ENCODE results near the gene UTP3.
"Not testable (repeated sequence)": the region's sequence is repeated elsewhere in the genome, so short reads cannot be mapped to it uniquely, and the experiment has no call there.

The UTP3 gene

DNA sequence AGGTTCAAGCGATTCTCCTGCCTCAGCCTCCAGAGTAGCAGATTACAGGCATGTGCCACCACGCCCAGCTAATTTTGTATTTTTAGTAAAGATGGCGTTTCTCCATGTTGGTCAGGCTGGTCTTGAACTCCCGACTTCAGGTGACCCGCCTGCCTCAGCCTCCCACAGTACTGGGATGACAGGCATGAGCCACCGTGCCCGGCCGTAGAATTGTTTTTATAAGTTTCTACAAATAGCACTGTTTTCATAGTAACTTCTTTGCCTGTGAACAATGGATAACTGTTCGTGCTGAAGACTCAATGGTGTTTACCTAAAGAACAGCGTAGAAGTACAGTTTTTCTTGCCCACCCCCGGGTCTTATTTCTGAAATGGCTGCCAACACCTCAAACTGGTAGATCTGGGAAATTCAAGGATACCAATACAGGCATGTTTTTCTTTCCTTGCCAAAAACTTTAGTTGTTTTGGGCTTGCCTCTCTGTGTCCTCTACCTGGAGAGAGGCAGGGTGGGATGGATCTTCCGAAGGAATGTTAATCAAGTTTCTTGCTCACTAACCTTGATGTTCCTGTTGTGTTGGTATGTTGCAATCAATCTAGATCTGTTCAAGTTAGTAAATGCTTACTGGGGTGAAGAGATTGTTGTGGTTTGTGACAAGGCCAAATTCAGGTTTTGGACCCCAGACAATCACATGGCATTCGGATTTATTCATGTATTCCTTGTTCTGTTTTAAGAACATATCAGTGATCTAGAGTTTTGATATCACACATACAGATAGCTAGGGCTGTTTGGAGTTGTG lies 30.7 kb downstream of the UTP3 start:
- no peak for DNase-seq (ENCODE audit: low spot score)

DNA sequence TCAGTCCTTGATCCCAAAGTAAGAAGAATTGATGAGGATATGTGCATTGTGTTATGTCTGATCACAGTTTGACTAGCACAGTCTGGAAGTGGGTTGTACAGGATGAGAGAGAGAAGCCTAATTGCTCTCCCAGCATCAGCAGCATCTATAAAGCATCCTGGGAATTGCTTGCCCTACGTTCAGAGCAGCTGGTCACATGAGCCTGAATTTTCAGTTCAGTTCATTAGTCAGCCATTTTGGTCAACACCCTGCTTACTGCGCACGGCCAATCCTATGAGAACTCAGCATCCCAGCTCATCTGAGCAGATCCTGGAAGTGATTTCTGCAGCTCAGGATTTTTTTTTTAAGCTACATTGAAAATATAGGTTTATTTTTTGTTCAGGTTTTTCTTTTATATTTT lies 33.4 kb downstream of the UTP3 start, which contains the start of gene RUFY3:
Gene RUFY3, plus strand, starts transcription at position 218 of the 400 bp plus-strand sequence. CDS start 610 bp downstream, outside the sequence.
- no peak for DNase-seq (ENCODE audit: low spot score)

GRCh38 chr4:70722199-70722791 lies 34.0 kb downstream of the UTP3 start:
- no peak for DNase-seq (ENCODE audit: low spot score)

DNA sequence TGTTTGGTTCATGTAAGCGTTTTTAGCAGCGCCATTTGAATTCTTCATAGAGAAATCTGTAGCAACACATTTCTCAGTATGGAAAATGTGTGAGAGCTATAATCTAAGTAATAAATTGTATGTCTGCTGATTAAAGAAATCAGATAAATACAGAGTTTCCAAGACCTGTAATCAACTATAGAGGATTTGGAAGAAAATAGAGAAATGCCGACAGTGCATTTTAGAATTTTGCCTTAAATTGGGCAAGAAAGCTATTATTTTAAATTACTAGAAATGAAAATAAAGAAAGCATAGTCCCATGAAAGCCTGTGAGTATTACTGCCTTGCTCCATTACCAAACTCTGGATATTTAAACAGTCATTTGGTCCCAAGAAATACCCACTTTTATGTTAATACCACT lies 36.1 kb downstream of the UTP3 start:
- DNase-seq (ENCODE audit: low spot score): no peak

- no peak for DNase-seq (ENCODE audit: low spot score)
Observed at GRCh38 chr4:70725633-70726032, 37.3 kb downstream of the UTP3 start.

- not testable (repeated sequence) for DNase-seq (ENCODE audit: low spot score)
Observed at GRCh38 chr4:70726515-70726914, 38.2 kb downstream of the UTP3 start.

GRCh38 chr4:70728091-70728490 lies 39.8 kb downstream of the UTP3 start:
- DNase-seq (ENCODE audit: low spot score): no peak

DNA sequence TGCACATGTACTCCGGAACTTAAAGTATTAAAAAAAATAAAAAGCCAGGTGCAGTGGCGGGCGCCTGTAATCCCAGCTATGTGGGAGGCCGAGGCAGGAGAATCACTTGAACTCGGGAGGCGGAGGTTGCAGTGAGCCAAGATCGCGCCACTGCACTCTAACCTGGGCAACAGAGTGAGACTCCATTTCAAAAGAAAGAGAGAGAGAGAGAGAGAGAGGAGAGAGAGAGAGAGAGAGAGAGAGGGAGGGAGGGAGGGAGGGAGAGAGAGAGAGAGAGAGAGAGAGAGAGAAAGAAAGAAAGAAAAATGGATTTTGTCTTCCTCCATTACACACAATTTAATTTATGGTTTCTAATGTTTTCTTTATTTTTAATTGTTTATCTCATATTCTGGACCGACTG lies 44.5 kb downstream of the UTP3 start:
- not testable (repeated sequence) for DNase-seq (ENCODE audit: low spot score)

- peak; percentile 21 for DNase-seq (ENCODE audit: low spot score)
Observed at GRCh38 chr4:70734168-70734954, 46.0 kb downstream of the UTP3 start.

GRCh38 chr4:70734971-70735370 lies 46.6 kb downstream of the UTP3 start:
- no peak for DNase-seq (ENCODE audit: low spot score)

DNA sequence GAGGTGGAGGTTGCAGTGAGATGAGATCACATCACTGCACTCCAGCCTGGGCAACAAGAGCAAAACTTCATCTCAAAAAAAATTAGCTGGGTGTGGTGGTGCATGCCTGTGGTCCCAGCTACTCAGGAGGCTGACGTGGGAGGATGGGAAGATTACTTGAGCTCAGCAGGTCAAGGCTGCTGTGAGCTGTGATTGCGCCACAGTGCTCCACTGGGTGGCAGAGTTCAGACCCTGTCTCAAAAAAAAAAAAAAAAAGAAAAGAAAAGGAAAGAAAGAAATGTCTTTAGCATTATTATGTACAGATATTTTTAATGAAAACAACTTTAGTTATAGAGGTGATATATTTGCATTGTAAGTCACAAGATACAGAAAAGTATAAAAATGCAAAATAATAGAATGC lies 47.6 kb downstream of the UTP3 start:
- peak; percentile 17 for DNase-seq (ENCODE audit: low spot score)

DNA sequence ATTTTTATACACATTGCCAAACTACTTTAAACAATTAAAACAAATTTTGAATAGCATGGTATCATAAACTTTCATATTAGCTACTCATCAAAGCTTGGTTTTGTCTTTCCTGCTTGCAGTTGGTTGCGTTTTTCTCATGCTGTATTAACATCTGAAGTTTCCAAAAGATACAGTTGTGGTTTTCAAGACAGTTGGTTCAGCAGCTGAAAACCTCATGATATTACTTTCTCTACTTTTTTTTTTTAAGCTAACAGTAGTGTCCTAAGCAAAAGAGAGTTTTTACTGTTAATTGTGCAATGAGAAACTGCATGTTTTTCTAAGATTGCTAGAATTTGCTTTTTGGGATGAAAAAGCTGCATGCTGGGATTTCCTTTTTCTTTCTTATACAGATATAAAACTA lies 48.7 kb downstream of the UTP3 start:
- no peak for DNase-seq (ENCODE audit: low spot score)

GRCh38 chr4:70737409-70737808 lies 49.1 kb downstream of the UTP3 start:
- no peak for DNase-seq (ENCODE audit: low spot score)

DNA sequence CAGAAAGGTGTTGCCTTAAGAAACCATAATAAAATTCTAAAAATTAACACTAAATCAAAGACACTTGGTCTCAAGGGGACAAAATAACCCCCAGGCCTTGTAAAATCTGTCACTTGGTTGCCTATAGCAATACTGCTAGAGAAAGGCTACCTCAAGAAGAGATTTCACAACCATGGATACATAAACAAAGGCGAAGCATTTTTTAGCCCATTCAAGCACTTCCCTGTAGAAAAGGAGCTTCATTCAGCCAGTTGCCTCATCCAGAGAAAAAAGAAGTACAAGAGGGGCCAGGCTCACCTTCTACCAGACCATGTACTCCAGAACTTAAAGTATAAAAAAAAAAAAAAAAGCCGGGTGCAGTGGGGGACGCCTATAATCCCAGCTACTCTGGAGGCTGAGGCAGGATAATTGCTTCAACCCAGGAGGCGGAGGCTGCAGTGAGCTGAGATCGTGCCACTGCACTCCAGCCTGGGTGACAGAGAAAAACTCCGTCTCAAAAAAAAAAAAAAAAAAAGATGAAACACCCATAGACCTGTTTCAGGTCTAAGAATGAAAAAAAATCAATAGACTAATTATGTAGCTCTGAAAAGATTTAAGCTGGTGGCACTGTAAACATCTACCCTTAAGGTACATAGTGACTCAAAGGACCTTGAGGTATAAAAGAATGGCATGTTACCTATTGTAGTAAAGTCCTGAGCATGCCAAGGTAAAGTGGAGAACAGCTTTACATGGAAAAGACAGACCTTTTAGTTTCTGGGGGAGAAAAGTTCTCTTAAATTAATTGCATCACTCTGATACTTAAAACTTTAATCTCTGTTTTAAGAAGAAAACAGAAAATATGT lies 51.4 kb downstream of the UTP3 start:
- no peak for DNase-seq (ENCODE audit: low spot score)
